Memory B cell (primary cell): ENCODE measurements around the gene GLTP.
"Not testable (repeated sequence)": the region's sequence is repeated elsewhere in the genome, so short reads cannot be mapped to it uniquely, and the experiment has no call there.

Experiments used
- ATAC-seq: fragments of 150-1000 bp; cut with Tn5 transposase; 2 replicates; pipeline ENCODE4 v1.10.0; 2021; ENCODE audit warnings: low read depth, mild to moderate bottlenecking, moderate library complexity
- DNase-seq, 2 donors: peaks; one replicate each; pipeline ENCODE4 v3.0.0; 2022; ENCODE audit warnings: low spot score in 2 of 2
- H3K27ac Mint-ChIP-seq: one replicate; pipeline ENCODE4 v1.8.0; 2022; ENCODE audit warnings: mild to moderate bottlenecking, moderate library complexity, mixed read lengths
- H3K27me3 Mint-ChIP-seq: one replicate; pipeline ENCODE4 v1.8.0; 2022; ENCODE audit warnings: mixed read lengths
- H3K36me3 Mint-ChIP-seq: one replicate; pipeline ENCODE4 v1.8.0; 2022; ENCODE audit warnings: mild to moderate bottlenecking, mixed read lengths
- H3K4me1 Mint-ChIP-seq: one replicate; pipeline ENCODE4 v1.8.0; 2022; ENCODE audit warnings: mixed read lengths
- H3K4me3 Mint-ChIP-seq: one replicate; pipeline ENCODE4 v1.8.0; 2022; ENCODE audit warnings: mild to moderate bottlenecking, moderate library complexity, mixed read lengths
- H3K9me3 Mint-ChIP-seq: one replicate; pipeline ENCODE4 v1.8.0; 2022; ENCODE audit warnings: mixed read lengths

GLTP gene

DNA sequence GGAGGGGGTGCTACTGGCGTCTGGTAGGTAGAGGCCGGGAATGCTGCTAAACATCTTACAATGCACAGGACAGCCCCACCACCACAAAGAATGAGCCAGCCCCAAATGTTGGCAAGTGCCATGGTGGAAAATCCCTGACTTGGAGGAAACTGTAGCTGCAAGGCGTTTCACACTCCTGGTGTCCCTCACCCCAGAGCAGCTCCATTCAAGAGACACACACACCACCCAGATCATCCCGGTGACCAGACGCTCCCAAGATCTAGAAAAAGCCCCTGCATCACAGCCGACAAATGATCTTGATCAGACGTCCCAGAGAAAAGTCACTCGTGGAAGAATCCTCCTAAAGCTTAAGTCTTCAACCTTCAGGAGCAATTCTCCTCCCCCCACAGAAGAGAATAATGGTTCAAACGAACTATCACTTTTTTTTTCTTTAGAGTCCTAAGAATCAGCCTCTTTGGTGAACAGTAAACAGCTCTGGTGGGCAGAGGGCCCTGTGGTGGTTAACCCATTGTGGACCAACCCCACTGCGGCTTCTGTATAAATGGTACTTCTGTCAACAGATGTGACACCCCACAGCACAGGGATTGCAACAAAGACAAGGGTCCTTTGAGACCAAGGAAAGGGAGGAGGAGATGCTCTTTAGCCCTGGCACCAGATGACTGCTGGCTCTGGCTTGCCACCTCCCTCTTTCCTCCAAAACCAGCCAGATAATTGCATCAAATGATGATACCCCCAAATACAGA, 2.7 kb downstream of the GLTP start:
- Mint-ChIP-seq H3K27ac (peak overlapping the region; percentile 11), H3K4me1 (peaks cover 41% of the 10 kb centered on the region), H3K4me3 (no peak overlapping the region), H3K27me3 (no peaks in the 10 kb centered on the region), H3K36me3 (peaks cover 3% of the 10 kb centered on the region), H3K9me3 (no peaks in the 10 kb centered on the region)
- DNase-seq: no peak
- ATAC-seq: no peak

DNA sequence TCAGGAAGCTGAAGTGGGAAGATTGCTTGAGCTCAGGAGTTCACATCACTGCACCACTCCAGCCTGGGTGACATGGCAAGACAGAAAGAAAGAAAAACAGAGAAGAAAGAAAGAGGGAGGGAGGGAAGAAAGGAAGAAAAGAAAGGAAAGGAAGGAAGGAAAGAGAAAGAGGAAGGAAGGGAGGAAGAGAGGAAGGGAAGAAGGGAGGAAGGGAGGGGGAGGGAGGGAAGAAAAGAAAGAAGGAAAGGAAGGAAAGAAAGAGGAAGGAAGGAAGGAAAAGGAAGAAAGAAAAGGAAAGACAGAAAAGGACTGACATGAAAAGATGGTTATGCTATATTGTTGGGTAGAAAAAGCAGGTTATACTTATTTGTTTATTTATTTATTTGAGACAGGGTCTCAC, 3.9 kb downstream of the GLTP start:
- peak overlapping the region; percentile 57 for H3K4me3 Mint-ChIP-seq
- DNase-seq (no peak), ATAC-seq (no peak)
- no peaks in the 10 kb centered on the region for H3K9me3 Mint-ChIP-seq
- peak overlapping the region; percentile 89 for H3K27ac Mint-ChIP-seq
- peaks cover 42% of the 10 kb centered on the region for H3K4me1 Mint-ChIP-seq
- H3K27me3 Mint-ChIP-seq: no peaks in the 10 kb centered on the region
- H3K36me3 Mint-ChIP-seq: peaks cover 4% of the 10 kb centered on the region

GRCh38 chr12:109875572-109876131, 4.7 kb downstream of the GLTP start:
- peaks cover 37% of the 10 kb centered on the region for H3K4me1 Mint-ChIP-seq
- ATAC-seq (peak; percentile 12), DNase-seq (no peak)
- no peak overlapping the region for H3K4me3 Mint-ChIP-seq
- H3K27ac Mint-ChIP-seq: peak overlapping the region; percentile 89
- H3K9me3 Mint-ChIP-seq: no peaks in the 10 kb centered on the region
- peaks cover 6% of the 10 kb centered on the region for H3K36me3 Mint-ChIP-seq
- no peaks in the 10 kb centered on the region for H3K27me3 Mint-ChIP-seq

DNA sequence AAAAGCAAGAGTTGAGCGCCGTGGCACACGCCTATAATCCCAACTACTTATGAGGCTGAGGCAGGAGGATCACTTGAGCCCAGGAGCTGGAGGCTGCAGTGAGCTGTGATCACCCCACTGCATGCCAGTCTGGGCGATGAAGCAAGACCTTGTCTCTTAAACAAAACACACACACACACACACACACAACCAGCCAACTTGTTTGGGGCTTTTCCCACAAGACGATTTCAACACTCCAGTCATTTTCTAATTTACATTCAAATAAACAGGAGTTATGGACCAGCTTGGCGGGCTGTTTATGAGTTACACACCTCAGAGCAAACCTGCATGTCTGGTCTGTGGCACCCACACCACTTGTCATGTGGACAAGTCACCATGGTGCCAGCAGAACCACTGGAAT, 6.7 kb downstream of the GLTP start:
- Mint-ChIP-seq H3K27me3 (no peaks in the 10 kb centered on the region), H3K4me3 (no peak overlapping the region), H3K4me1 (peaks cover 25% of the 10 kb centered on the region), H3K27ac (no peak overlapping the region), H3K9me3 (no peaks in the 10 kb centered on the region), H3K36me3 (peaks cover 6% of the 10 kb centered on the region)
- no peak for DNase-seq
- no peak for ATAC-seq

DNA sequence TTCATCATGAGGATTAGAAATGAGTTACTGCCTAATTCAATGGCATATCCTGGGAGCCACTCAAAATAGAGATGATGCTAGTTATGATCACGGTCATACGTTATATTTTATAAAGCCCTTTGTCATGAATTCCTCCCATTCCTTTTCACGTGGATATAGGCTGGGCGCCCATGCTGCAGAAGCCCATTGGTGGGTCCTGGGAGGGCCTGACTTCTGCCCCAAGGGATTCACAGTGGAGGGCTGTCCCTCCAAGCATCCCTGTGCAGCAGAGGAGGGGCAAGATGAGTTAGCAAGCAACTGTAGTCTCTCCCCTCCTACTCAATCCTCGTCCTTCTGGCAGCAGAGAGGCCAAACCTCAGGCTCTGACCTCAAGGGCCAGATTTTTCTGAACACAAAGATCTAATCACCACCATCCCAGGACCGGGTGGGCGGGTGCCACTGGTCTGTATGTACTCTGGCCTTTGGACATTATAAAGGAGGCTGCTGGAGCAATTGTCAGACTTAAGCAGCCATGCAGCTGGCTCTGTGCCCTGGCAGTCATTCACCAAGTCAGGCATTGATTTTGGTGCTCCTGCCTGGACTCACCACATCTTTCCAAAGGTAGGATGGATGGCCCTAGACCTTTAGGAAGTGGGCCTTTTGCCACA, 8.6 kb downstream of the GLTP start:
- peaks cover 27% of the 10 kb centered on the region for H3K4me1 Mint-ChIP-seq
- DNase-seq: no peak
- H3K36me3 Mint-ChIP-seq: peaks cover 6% of the 10 kb centered on the region
- no peak overlapping the region for H3K27ac Mint-ChIP-seq
- ATAC-seq: no peak
- no peaks in the 10 kb centered on the region for H3K9me3 Mint-ChIP-seq
- H3K27me3 Mint-ChIP-seq: no peaks in the 10 kb centered on the region
- no peak overlapping the region for H3K4me3 Mint-ChIP-seq

DNA sequence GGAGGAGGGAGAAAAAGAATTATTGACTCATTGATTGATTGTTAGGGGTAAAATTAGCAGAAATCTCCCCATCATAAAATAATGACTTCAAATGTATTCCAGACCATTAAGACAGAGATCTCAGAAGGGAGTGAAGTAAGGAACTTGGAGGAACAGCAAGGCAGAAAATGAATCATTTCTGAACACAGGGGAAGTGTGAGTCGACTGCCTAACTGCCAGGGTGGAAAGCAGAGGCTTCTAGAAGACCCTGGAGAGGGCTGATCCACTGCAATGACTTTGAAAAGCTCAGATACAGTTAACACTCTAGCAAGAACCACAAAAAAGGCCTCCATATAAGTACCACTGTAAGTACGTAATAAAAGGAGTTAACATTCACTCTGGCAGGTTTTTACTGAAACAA, 9.7 kb downstream of the GLTP start:
- no peak for ATAC-seq
- Mint-ChIP-seq H3K9me3 (no peaks in the 10 kb centered on the region), H3K4me3 (no peak overlapping the region), H3K4me1 (peaks cover 19% of the 10 kb centered on the region), H3K27ac (no peak overlapping the region), H3K36me3 (peaks cover 5% of the 10 kb centered on the region), H3K27me3 (no peaks in the 10 kb centered on the region)
- DNase-seq: no peak

DNA sequence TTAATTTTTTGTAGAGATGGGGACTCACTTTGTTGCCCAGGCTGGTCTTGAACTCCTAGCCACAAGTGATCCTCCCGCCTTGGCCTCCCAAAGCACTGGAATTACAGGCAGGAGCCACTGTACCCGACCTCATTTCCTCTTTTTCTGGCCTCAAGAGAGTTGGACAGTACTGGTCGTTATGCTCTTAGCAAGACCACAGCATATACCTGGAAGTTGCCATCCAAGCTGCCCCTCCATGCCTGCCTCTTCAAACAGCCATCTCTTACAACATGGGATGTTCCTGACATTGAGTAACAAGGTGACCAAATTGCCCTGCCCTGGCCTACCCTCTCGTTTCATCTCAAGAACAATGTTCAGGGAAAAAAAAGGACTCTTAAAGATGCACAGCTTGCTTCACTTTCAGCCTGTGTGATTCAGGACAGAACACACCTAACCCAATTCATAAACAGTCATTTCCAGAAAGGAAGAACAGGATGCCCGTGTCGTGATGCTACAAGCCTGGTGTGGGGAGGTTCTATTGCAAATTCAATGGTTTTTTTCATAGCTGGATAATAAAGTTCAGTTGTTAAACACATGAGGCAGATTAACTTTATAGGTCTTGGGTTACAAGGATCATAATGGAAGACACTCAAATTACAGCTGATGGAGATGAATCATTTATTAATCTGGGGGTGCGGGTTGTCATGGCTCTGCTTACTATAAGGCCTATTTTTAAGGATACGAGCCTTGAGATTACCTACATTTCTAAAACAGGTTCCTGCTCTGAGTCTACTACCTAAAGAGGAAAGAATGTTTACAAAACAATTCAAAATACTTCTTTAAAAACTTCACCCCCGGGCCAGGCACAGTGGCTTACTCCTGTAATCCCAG, 11.9 kb downstream of the GLTP start:
- Mint-ChIP-seq H3K4me1 (peaks cover 12% of the 10 kb centered on the region), H3K9me3 (no peaks in the 10 kb centered on the region), H3K27me3 (no peaks in the 10 kb centered on the region), H3K27ac (peak overlapping the region; percentile 75), H3K36me3 (peaks cover 3% of the 10 kb centered on the region), H3K4me3 (no peak overlapping the region)
- DNase-seq (no peak), ATAC-seq (no peak)

- Mint-ChIP-seq H3K4me1 (peaks cover 9% of the 10 kb centered on the region), H3K4me3 (no peak overlapping the region), H3K9me3 (no peaks in the 10 kb centered on the region), H3K27me3 (no peaks in the 10 kb centered on the region), H3K27ac (no peak overlapping the region), H3K36me3 (no peaks in the 10 kb centered on the region)
- ATAC-seq (no peak), DNase-seq (no peak)
Observed at GRCh38 chr12:109864916-109865315, 15.4 kb downstream of the GLTP start.

GRCh38 chr12:109863847-109864712, 16.3 kb downstream of the GLTP start:
- DNase-seq (no peak), ATAC-seq (peak; percentile 27)
- H3K4me1 Mint-ChIP-seq: peaks cover 9% of the 10 kb centered on the region
- peak overlapping the region; percentile 41 for H3K27ac Mint-ChIP-seq
- no peak overlapping the region for H3K4me3 Mint-ChIP-seq
- no peaks in the 10 kb centered on the region for H3K9me3 Mint-ChIP-seq
- no peaks in the 10 kb centered on the region for H3K36me3 Mint-ChIP-seq
- no peaks in the 10 kb centered on the region for H3K27me3 Mint-ChIP-seq

DNA sequence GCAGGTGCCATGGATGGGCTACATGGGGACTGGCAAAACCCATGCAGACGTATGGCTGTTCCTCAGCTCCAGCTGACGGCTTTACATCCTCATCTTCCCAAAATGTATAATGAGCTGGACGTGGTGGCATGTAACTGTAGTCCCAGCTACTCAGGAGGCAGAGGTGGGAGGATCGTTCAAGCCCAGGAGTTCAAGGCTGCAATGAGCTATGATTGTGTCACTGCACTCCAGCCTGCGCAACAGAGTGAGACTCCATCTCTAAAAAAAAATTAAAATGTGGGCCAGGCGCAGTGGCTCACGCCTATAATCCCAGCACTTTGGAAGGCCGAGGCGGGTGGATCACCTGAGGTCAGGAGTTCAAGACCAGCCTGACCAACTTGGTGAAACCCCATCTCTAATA, 17.9 kb downstream of the GLTP start:
- not testable (repeated sequence) for H3K4me3 Mint-ChIP-seq, H3K4me1 Mint-ChIP-seq, H3K9me3 Mint-ChIP-seq, H3K36me3 Mint-ChIP-seq, ATAC-seq, DNase-seq, H3K27ac Mint-ChIP-seq, H3K27me3 Mint-ChIP-seq

DNA sequence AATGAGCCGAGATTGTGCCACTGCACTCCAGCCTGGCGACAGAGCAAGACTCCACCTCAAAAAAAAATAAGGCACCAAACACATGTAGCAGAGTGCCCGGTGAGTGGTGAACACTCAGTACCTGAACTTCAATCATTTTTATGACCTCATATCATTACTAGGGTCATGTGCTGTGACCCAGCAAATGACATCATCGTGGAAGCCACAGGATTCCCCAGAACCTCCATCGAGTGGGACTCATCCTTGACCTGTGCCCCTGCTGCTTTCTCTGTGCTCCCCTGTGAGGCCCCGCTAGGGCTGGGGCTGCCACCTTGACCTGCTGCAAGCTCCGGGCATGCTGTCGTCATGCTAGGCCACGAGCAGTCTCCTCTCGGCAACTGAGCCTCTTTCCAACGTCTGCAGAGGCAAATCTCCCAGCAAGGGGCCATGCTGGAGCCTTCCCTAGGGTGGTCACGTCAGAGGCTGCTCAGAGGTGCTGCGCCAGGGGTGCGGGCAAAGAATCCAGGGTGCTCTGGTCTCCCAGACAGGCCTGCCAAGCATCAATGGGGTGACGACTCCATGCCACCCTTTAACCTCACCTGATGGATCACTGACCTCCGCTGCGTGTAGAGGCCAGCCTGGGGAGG, 18.5 kb downstream of the GLTP start:
- Mint-ChIP-seq H3K27me3 (no peaks in the 10 kb centered on the region), H3K36me3 (peaks cover 9% of the 10 kb centered on the region), H3K4me3 (no peak overlapping the region), H3K27ac (no peak overlapping the region), H3K4me1 (peaks cover 3% of the 10 kb centered on the region), H3K9me3 (no peaks in the 10 kb centered on the region)
- no peak for ATAC-seq
- DNase-seq: no peak

GRCh38 chr12:109860977-109861376, 19.4 kb downstream of the GLTP start:
- DNase-seq (no peak), ATAC-seq (no peak)
- Mint-ChIP-seq H3K27me3 (no peaks in the 10 kb centered on the region), H3K36me3 (peaks cover 9% of the 10 kb centered on the region), H3K4me3 (no peak overlapping the region), H3K9me3 (no peaks in the 10 kb centered on the region), H3K27ac (no peak overlapping the region), H3K4me1 (peaks cover 3% of the 10 kb centered on the region)

DNA sequence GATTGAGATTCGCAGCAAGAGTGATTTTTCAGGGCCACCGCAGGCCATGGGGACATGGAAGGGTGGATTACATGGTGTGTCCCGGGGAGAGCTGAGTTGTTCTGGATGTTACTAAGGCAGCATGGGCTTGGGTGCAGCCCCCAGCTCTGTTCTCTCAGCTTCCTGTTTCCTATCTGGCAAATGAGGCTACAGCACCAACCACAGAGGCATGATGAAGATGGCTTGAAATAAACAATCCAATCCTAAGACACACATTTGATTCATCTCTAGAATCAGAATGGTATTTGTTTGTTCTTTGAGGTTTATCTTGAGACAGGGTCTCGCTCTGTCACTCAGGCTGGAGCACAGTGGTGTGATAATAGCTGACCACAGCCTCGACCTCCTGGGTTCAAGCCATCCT, 21.6 kb downstream of the GLTP start:
- no peak overlapping the region for H3K4me3 Mint-ChIP-seq
- no peak for ATAC-seq
- no peaks in the 10 kb centered on the region for H3K4me1 Mint-ChIP-seq
- no peak for DNase-seq
- no peaks in the 10 kb centered on the region for H3K9me3 Mint-ChIP-seq
- no peaks in the 10 kb centered on the region for H3K27me3 Mint-ChIP-seq
- peaks cover 16% of the 10 kb centered on the region for H3K36me3 Mint-ChIP-seq
- no peak overlapping the region for H3K27ac Mint-ChIP-seq
